HCT116 (cell line): ENCODE measurements around the gene MYDGF. TPM values are rescaled to one million over a fixed set of nuclear protein-coding genes. Genes with fewer than 3 reads are reported as not detected.

Experiments used
- ATAC-seq: fragments of 200-7000 bp; cut with Tn5 transposase; 2 replicates; pipeline ENCODE4 v1.9.1; 2020; ENCODE audit warnings: mild to moderate bottlenecking, moderate library complexity
- BruUV-seq: library from RNA; stranded (reverse); fragments of 400-500 nt; replicated peaks from 2 replicates; lab custom pipeline; 2021; lab: Mats Ljungman, UMichigan
- CTCF ChIA-PET: fragments of 300-600 bp; sonication (Branson Sonifier 250); formaldehyde crosslinking; loops from one replicate; lab custom pipeline; 2021; ENCODE audit warnings: antibody characterized with exemption; lab: Charles Lee
- POLR2A ChIA-PET: fragments of 300-600, 350-600 bp; sonication (Branson Sonifier 250); formaldehyde crosslinking; loops from one replicate; lab custom pipeline; 2021; ENCODE audit warnings: antibody characterized with exemption; lab: Charles Lee
- RAD21 ChIA-PET, 2 experiments: fragments of 300-600 bp; sonication (Branson Sonifier 250); formaldehyde crosslinking; loops; one replicate each; lab custom pipeline; 2023; ENCODE audit warnings: low total read pairs in 2 of 2; ENCODE audit not compliant: uncharacterized antibody in 2 of 2, unreplicated experiment in 2 of 2, low non-redundant PET in 1 of 2; lab: Charles Lee
- DNase-seq: peaks from one replicate; pipeline ENCODE4 v3.0.0-alpha.2; 2010; ENCODE audit warnings: low read depth, low spot score
- H2AFZ ChIP-seq: fragments of 200-600 bp; shearing (Covaris generic), sonication (generic); 2 replicates; pipeline ENCODE4 v1.6.1; 2017; ENCODE audit warnings: low read depth, mixed run types, mixed read lengths, antibody characterized with exemption, low read length; ENCODE audit not compliant: poor library complexity, severe bottlenecking
- H3K27ac ChIP-seq: 2 replicates; pipeline ENCODE4 v1.5.1; 2012; ENCODE audit warnings: low read depth, low read length
- H3K27me3 ChIP-seq: fragments of 200-600 bp; sonication (generic); 2 replicates; pipeline ENCODE4 v1.6.1; 2016; ENCODE audit warnings: mixed run types, low read length, mixed read lengths; ENCODE audit not compliant: insufficient read depth
- H3K36me3 ChIP-seq, 2 experiments: fragments of 200-500 bp in 1 of 2; fragments of 200-600 bp in 1 of 2; sonication (Bioruptor generic) in 1 of 2; sonication (generic) in 1 of 2; 2 replicates each; pipeline versions ENCODE4 v1.5.1 to v1.6.1; 2014 to 2016; ENCODE audit warnings: low read length in 2 of 2, inconsistent platforms in 1 of 2, mixed read lengths in 1 of 2, mixed run types in 1 of 2; ENCODE audit not compliant: insufficient read depth in 2 of 2, control insufficient read depth in 1 of 2
- H3K4me1 ChIP-seq, 2 experiments: fragments of 200-600 bp in 1 of 2; sonication (generic) in 1 of 2; 2 replicates each; pipeline versions ENCODE4 v1.5.1 to v1.6.1; 2012 to 2017; ENCODE audit warnings: low read length in 2 of 2, inconsistent platforms in 1 of 2, mild to moderate bottlenecking in 1 of 2, mixed read lengths in 1 of 2, mixed run types in 1 of 2, moderate library complexity in 1 of 2; ENCODE audit not compliant: insufficient read depth in 2 of 2, control insufficient read depth in 1 of 2
- H3K4me2 ChIP-seq: fragments of 200-600 bp; sonication (generic); 2 replicates; pipeline ENCODE4 v1.6.1; 2017; ENCODE audit warnings: mixed run types, low read length, mixed read lengths
- H3K4me3 ChIP-seq, 2 experiments: fragments of 200-600 bp in 1 of 2; sonication (generic) in 1 of 2; replicated peaks in 1 of 2; 2 replicates each; pipeline ENCODE4 v1.5.1; 2011 to 2016; ENCODE audit warnings: low read length in 2 of 2, control low read depth in 1 of 2, low read depth in 1 of 2, mild to moderate bottlenecking in 1 of 2, mixed read lengths in 1 of 2, mixed run types in 1 of 2
- H3K79me2 ChIP-seq: fragments of 200-600 bp; sonication (generic); 2 replicates; pipeline ENCODE4 v1.6.1; 2017; ENCODE audit warnings: mild to moderate bottlenecking, mixed run types, low read length, moderate library complexity, mixed read lengths; ENCODE audit not compliant: insufficient read depth
- H3K9ac ChIP-seq: fragments of 200-600 bp; sonication (generic); 2 replicates; pipeline ENCODE4 v1.6.1; 2016; ENCODE audit warnings: low read length, mixed read lengths
- H3K9me2 ChIP-seq: fragments of 200-600 bp; sonication (generic), shearing (Covaris generic); 2 replicates; pipeline ENCODE4 v1.6.1; 2017; ENCODE audit warnings: mixed run types, mild to moderate bottlenecking, moderate library complexity; ENCODE audit not compliant: insufficient read depth
- H3K9me3 ChIP-seq, 2 experiments: fragments of 200-500 bp in 1 of 2; fragments of 200-600 bp in 1 of 2; sonication (Bioruptor generic) in 1 of 2; sonication (generic) in 1 of 2; 2 replicates each; pipeline ENCODE4 v1.6.1; 2014 to 2017; ENCODE audit warnings: low read length in 2 of 2, mixed read lengths in 2 of 2, inconsistent platforms in 1 of 2, low read depth in 1 of 2, mild to moderate bottlenecking in 1 of 2, mixed run types in 1 of 2, moderate library complexity in 1 of 2; ENCODE audit not compliant: control insufficient read depth in 1 of 2, insufficient read depth in 1 of 2
- H4K20me1 ChIP-seq: fragments of 200-600 bp; sonication (generic), shearing (Covaris generic); 2 replicates; pipeline ENCODE4 v1.6.1; 2017; ENCODE audit warnings: mixed run types, mild to moderate bottlenecking, moderate library complexity; ENCODE audit not compliant: insufficient read depth
- EZH2phosphoT487 ChIP-seq: fragments of 200-600 bp; IDR thresholded peaks from 2 replicates; pipeline ENCODE4 v1.6.1; 2018; ENCODE audit warnings: antibody characterized with exemption, borderline replicate concordance
- POLR2AphosphoS5 ChIP-seq: IDR thresholded peaks from 2 replicates; pipeline ENCODE4 v1.6.1; 2011; ENCODE audit warnings: mild to moderate bottlenecking, low read depth, low read length, moderate library complexity
- RAD21 ChIP-seq: IDR thresholded peaks from 2 replicates; pipeline ENCODE4 v1.6.1; 2012; ENCODE audit warnings: low read depth, mild to moderate bottlenecking
- SRF ChIP-seq: IDR thresholded peaks from 2 replicates; pipeline ENCODE4 v1.6.1; 2012; ENCODE audit warnings: low read depth
- intact Hi-C: fragments of 100-400 bp; cut with micrococcal nuclease; formaldehyde crosslinking; loops from 2 replicates; pipeline ENCODE4 v1.10.0; 2022
- total RNA-seq: library from RNA; stranded (reverse); gene quantifications from one replicate; pipeline ENCODE4 v1.2.1, GENCODE V29; 2021; ENCODE audit not compliant: unreplicated experiment
- TF ChIP-seq, protein P1 (sequence below), 3 experiments: fragments of 200-600 bp in 1 of 3; sonication (generic) in 1 of 3; IDR thresholded peaks in 2 of 3; conservative IDR thresholded peaks in 1 of 3; 2 replicates each; pipeline ENCODE4 v1.5.1; 2012 to 2017; ENCODE audit warnings: low read depth in 2 of 3, low read length in 2 of 3, antibody characterized with exemption in 1 of 3, borderline replicate concordance in 1 of 3, control low read depth in 1 of 3, mild to moderate bottlenecking in 1 of 3, mixed read lengths in 1 of 3, mixed run types in 1 of 3, moderate library complexity in 1 of 3; ENCODE audit not compliant: insufficient read depth in 1 of 3
- TF ChIP-seq, protein P2 (sequence below): IDR thresholded peaks from 2 replicates; pipeline ENCODE4 v1.6.1; 2012

MYDGF gene
- total RNA-seq, 1 experiment from 2014 or later: 110 TPM

DNA sequence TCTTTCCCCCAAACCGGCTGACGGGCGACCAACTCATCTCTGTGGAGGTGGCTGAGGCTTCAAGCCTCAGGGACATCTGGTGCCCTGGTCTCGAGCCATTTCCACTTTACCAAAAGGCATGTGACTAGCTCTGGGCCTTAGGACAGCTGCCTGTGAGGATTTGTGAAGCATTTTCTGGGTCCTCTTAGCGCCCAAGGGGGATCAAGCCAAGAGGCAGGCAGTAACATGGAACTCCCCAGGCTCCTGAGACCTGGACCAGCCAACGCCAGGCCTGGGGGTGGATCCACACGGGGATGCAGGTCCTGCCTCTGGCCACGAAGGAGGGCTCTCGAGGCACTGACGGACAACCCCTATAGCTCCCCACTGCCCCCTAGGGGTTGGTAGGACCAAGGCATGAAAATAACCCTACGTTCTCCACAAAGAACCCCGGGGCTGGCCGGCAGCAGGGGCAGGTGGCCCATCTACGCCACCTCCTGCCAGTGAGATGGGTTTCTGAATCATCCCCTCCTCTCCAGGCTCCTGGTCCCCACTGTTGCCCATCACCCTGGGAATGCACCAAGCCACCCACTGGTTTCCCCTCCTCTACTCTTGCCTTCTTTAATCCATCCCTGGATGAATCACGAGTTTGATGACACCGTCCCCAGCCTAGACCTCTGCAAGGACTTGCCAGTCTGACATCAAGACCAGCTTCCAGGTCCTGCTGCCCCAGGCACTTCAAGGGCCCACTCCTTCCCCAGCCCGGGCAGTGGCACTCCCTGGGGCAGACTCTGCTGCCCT is 7.0 kb upstream of the MYDGF start:
- ATAC-seq: peak; percentile 88
- H3K4me1 ChIP-seq: peaks cover 4 to 25% of the 10 kb centered on the region in 2 experiments; a peak in 3 of 4 replicates
- no peak overlapping the region for H2AFZ ChIP-seq
- H4K20me1 ChIP-seq: no peaks in the 10 kb centered on the region
- CTCF ChIA-PET: interaction anchor here (0.7 to 1.5 kb wide), 9 partner anchors 9 to 118 kb away, joined by 3 to 6 read pairs (median 3); partner anchors contain the start of genes FEM1A and SEMA6B
- TF ChIP-seq, protein P1, sequence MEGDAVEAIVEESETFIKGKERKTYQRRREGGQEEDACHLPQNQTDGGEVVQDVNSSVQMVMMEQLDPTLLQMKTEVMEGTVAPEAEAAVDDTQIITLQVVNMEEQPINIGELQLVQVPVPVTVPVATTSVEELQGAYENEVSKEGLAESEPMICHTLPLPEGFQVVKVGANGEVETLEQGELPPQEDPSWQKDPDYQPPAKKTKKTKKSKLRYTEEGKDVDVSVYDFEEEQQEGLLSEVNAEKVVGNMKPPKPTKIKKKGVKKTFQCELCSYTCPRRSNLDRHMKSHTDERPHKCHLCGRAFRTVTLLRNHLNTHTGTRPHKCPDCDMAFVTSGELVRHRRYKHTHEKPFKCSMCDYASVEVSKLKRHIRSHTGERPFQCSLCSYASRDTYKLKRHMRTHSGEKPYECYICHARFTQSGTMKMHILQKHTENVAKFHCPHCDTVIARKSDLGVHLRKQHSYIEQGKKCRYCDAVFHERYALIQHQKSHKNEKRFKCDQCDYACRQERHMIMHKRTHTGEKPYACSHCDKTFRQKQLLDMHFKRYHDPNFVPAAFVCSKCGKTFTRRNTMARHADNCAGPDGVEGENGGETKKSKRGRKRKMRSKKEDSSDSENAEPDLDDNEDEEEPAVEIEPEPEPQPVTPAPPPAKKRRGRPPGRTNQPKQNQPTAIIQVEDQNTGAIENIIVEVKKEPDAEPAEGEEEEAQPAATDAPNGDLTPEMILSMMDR (IDR thresholded peaks at IDR 0.05 in 2 of 3, conservative IDR thresholded peaks at IDR 0.05 in 1 of 3; ENCODE audit: borderline replicate concordance in 1 of 3, insufficient read depth in 1 of 3, low read depth in 2 of 3, low read length in 2 of 3): peak; percentile 79 to 92 (median 87)
- TF ChIP-seq POLR2AphosphoS5 (0 out of 2 replicates have a peak, but pooled peaks have one; percentile 28), RAD21 (no peak)
- no peaks in the 10 kb centered on the region for H3K9me3 ChIP-seq
- BruUV-seq: no TSS peak
- RAD21 ChIA-PET: interaction anchor here in 1 of 2 experiments (0.6 kb wide), 1 partner anchor 551 kb away, joined by 4 read pairs; no protein-coding TSS in a partner anchor
- H3K9ac ChIP-seq: peak overlapping the region; percentile 20; the same call in 1 of the 2 replicates
- H3K9me2 ChIP-seq: no peaks in the 10 kb centered on the region
- peak overlapping the region; percentile 30 to 40 for H3K4me3 ChIP-seq
- DNase-seq: peak; percentile 83
- intact Hi-C loops: no loop called here
- no peaks in the 10 kb centered on the region for H3K27me3 ChIP-seq
- peaks cover 0 to 19% of the 10 kb centered on the region in 2 experiments; a peak in 1 of 4 replicates for H3K36me3 ChIP-seq
- POLR2A ChIA-PET: interaction anchor here (0.6 kb wide), 1 partner anchor 190 kb away, joined by 3 read pairs; the partner anchor contains the start of gene PLIN3
- no peaks in the 10 kb centered on the region for H3K79me2 ChIP-seq
- peak overlapping the region; percentile 17; the same call in 1 of the 2 replicates for H3K27ac ChIP-seq
- H3K4me2 ChIP-seq: peak overlapping the region; percentile 65

DNA sequence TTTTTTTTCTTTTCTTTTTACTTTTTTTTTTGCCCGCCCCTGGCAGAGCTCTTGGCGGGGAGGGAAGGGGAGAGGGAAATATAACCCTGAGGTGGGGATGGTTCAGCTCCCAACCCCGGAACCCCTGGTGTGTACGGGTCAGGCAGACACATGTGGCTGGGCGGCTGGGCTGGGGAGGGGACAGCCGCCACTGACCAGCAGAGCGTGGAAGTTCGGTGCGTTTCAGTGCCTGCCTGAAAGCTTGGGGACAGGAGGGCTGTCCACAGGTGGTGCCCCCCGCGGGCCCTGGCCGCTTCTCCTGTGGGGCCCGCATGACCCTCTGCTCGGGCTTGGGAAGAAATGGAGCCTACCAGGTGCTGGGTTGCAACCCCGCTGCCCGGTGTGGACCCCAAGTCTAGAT is 5.2 kb upstream of the MYDGF start:
- intact Hi-C loops: no loop called here
- Histone ChIP-seq H3K36me3 (peaks cover 0 to 19% of the 10 kb centered on the region in 2 experiments; a peak in 1 of 4 replicates), H3K9me2 (no peaks in the 10 kb centered on the region), H3K4me1 (peaks cover 17 to 39% of the 10 kb centered on the region in 2 experiments), H3K27ac (no peak overlapping the region), H3K9me3 (no peaks in the 10 kb centered on the region), H2AFZ (no peak overlapping the region), H3K4me3 (no peak overlapping the region), H4K20me1 (no peaks in the 10 kb centered on the region), H3K4me2 (no peak overlapping the region), H3K27me3 (no peaks in the 10 kb centered on the region), H3K9ac (no peak overlapping the region), H3K79me2 (no peaks in the 10 kb centered on the region)
- BruUV-seq: TSS peak; percentile 84
- TF ChIP-seq SRF (no peak), EZH2phosphoT487 (no peak)
- TF ChIP-seq, protein P2, sequence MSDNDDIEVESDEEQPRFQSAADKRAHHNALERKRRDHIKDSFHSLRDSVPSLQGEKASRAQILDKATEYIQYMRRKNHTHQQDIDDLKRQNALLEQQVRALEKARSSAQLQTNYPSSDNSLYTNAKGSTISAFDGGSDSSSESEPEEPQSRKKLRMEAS: no peak
- POLR2A ChIA-PET: no interaction called here
- CTCF ChIA-PET: no interaction called here
- ATAC-seq (no peak), DNase-seq (no peak)
- RAD21 ChIA-PET: no interaction called here
